Calu3 (cell line): ENCODE results near the gene MAP2K6. TPM values are rescaled to one million over a fixed set of nuclear protein-coding genes. Genes with fewer than 3 reads are reported as not detected.

Source experiments
- BruUV-seq: library from RNA; stranded (reverse); fragments of 400-500 nt; replicated peaks from 2 replicates; lab custom pipeline; 2021; lab: Mats Ljungman, UMichigan
- CTCF ChIA-PET: fragments of 300-600 bp; sonication (Branson Sonifier 250); formaldehyde crosslinking; loops from one replicate; lab custom pipeline; 2022; ENCODE audit warnings: antibody characterized with exemption; lab: Charles Lee
- DNase-seq: peaks from one replicate; pipeline ENCODE4 v3.0.0; 2022
- H3K27ac Mint-ChIP-seq: one replicate; pipeline ENCODE4 v1.8.0; 2022; ENCODE audit warnings: mixed read lengths; ENCODE audit not compliant: unreplicated experiment
- H3K27me3 Mint-ChIP-seq: one replicate; pipeline ENCODE4 v1.8.0; 2022; ENCODE audit warnings: mixed read lengths; ENCODE audit not compliant: unreplicated experiment
- H3K36me3 Mint-ChIP-seq: one replicate; pipeline ENCODE4 v1.8.0; 2022; ENCODE audit warnings: mild to moderate bottlenecking, moderate library complexity, mixed read lengths; ENCODE audit not compliant: insufficient read depth, unreplicated experiment
- H3K4me1 Mint-ChIP-seq: one replicate; pipeline ENCODE4 v1.8.0; 2022; ENCODE audit warnings: mild to moderate bottlenecking, low read depth, mixed read lengths; ENCODE audit not compliant: unreplicated experiment
- H3K4me3 Mint-ChIP-seq: one replicate; pipeline ENCODE4 v1.8.0; 2022; ENCODE audit warnings: mild to moderate bottlenecking, low read depth, moderate library complexity, mixed read lengths; ENCODE audit not compliant: unreplicated experiment
- H3K9me3 Mint-ChIP-seq: one replicate; pipeline ENCODE4 v1.8.0; 2022; ENCODE audit warnings: low read depth, mixed read lengths; ENCODE audit not compliant: unreplicated experiment
- intact Hi-C: fragments of 100-400 bp; cut with micrococcal nuclease; formaldehyde crosslinking; loops from one replicate; pipeline ENCODE4 v1.10.0; 2022; ENCODE audit not compliant: unreplicated experiment
- total RNA-seq: library from RNA; stranded (reverse); gene quantifications from 2 replicates; pipeline ENCODE4 v1.2.3, GENCODE V29; 2022
- TF ChIP-seq, protein P1 (sequence below): fragments of 200-600 bp; IDR thresholded peaks from one replicate; pipeline ENCODE4 v1.8.0; 2022; ENCODE audit warnings: antibody characterized with exemption; ENCODE audit not compliant: unreplicated experiment

Gene MAP2K6
- total RNA-seq, 1 experiment from 2014 or later: 13.0 TPM

GRCh38 chr17:69485251-69485661, 70.8 kb downstream of the MAP2K6 start:
- CTCF ChIA-PET: interaction anchor here (0.5 to 0.6 kb wide), 2 partner anchors 20 to 261 kb away, joined by 3 read pairs; no protein-coding TSS in a partner anchor
- H3K9me3 Mint-ChIP-seq: no peaks in the 10 kb centered on the region
- H3K36me3 Mint-ChIP-seq: no peaks in the 10 kb centered on the region
- H3K4me1 Mint-ChIP-seq: no peaks in the 10 kb centered on the region
- no peak for DNase-seq
- H3K27me3 Mint-ChIP-seq: no peaks in the 10 kb centered on the region
- no peak overlapping the region for H3K27ac Mint-ChIP-seq
- TF ChIP-seq, protein P1, sequence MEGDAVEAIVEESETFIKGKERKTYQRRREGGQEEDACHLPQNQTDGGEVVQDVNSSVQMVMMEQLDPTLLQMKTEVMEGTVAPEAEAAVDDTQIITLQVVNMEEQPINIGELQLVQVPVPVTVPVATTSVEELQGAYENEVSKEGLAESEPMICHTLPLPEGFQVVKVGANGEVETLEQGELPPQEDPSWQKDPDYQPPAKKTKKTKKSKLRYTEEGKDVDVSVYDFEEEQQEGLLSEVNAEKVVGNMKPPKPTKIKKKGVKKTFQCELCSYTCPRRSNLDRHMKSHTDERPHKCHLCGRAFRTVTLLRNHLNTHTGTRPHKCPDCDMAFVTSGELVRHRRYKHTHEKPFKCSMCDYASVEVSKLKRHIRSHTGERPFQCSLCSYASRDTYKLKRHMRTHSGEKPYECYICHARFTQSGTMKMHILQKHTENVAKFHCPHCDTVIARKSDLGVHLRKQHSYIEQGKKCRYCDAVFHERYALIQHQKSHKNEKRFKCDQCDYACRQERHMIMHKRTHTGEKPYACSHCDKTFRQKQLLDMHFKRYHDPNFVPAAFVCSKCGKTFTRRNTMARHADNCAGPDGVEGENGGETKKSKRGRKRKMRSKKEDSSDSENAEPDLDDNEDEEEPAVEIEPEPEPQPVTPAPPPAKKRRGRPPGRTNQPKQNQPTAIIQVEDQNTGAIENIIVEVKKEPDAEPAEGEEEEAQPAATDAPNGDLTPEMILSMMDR: no peak
- BruUV-seq: no TSS peak
- intact Hi-C loops: no loop called here
- no peak overlapping the region for H3K4me3 Mint-ChIP-seq

- no peak overlapping the region for H3K27ac Mint-ChIP-seq
- no peak for DNase-seq
- TF ChIP-seq, protein P1: no peak
- no peaks in the 10 kb centered on the region for H3K4me1 Mint-ChIP-seq
- no peaks in the 10 kb centered on the region for H3K36me3 Mint-ChIP-seq
- H3K9me3 Mint-ChIP-seq: no peaks in the 10 kb centered on the region
- H3K27me3 Mint-ChIP-seq: no peaks in the 10 kb centered on the region
- H3K4me3 Mint-ChIP-seq: no peak overlapping the region
- no TSS peak for BruUV-seq
- intact Hi-C loops: no loop called here
- CTCF ChIA-PET: no interaction called here
Observed at GRCh38 chr17:69485901-69486643, 71.6 kb downstream of the MAP2K6 start.

GRCh38 chr17:69486779-69487637, 72.5 kb downstream of the MAP2K6 start:
- intact Hi-C loops: no loop called here
- BruUV-seq: no TSS peak
- DNase-seq: no peak
- Mint-ChIP-seq H3K9me3 (no peaks in the 10 kb centered on the region), H3K27ac (no peak overlapping the region), H3K36me3 (no peaks in the 10 kb centered on the region), H3K4me3 (no peak overlapping the region), H3K4me1 (no peaks in the 10 kb centered on the region), H3K27me3 (no peaks in the 10 kb centered on the region)
- TF ChIP-seq, protein P1: no peak
- CTCF ChIA-PET: no interaction called here

DNA sequence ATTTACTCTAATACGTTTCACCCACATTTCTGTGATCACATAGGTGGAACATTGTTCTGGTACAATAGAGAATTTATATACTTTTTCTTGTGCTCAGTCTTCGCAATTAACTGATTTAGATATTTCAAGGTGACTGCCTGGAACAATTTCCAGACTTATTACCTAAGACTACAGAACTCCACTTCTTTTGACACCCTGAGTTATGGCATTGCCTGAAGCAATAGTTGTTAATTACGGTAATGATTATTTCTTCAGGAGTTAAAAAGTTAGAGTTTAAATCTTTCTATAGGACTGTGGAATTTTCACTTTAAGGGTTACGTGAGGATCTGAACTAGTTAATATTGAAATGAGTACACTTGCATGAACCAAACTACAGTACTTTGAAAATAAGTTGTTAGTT, 74.8 kb downstream of the MAP2K6 start:
- CTCF ChIA-PET: no interaction called here
- TF ChIP-seq, protein P1: no peak
- no peaks in the 10 kb centered on the region for H3K36me3 Mint-ChIP-seq
- BruUV-seq: no TSS peak
- peaks cover 8% of the 10 kb centered on the region for H3K4me1 Mint-ChIP-seq
- DNase-seq: no peak
- H3K27ac Mint-ChIP-seq: no peak overlapping the region
- intact Hi-C loops: no loop called here
- H3K27me3 Mint-ChIP-seq: no peaks in the 10 kb centered on the region
- H3K9me3 Mint-ChIP-seq: no peaks in the 10 kb centered on the region
- H3K4me3 Mint-ChIP-seq: no peak overlapping the region
